ENCODE results near the gene PKHD1.

DNA sequence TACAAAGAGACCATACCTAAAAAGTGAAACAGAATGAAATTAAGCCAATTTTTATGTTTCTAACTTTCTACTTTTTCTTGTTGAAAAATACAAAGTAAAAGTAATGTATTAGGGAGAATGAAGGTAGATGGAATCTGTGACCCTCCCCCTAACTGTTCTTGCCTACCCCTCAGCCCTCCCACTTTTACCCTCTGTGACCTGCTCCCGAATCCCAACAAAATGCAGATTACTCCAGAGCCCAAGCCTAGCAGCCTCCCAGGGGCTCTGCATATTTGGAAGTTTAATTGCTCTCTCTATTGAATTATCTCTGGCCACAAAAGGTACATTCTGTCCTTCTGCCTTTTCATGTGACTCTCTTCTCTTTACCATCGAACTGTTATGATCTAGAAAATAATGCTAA lies 201.5 kb downstream of the PKHD1 start:
- no peak for TF ChIP-seq GATA2 (IDR thresholded peaks at IDR 0.05; ENCODE audit: low read depth, low read length)
- no peak for TF ChIP-seq GATA3 (IDR thresholded peaks at IDR 0.05; ENCODE audit: low read depth, low read length)

Measured in SH-SY5Y (cell line).